ENCODE measurements around the gene FBXL17. TPM values are rescaled to one million over a fixed set of nuclear protein-coding genes. Genes with fewer than 3 reads are reported as not detected.

Gene FBXL17
- total RNA-seq, 2 donors from 2014 or later = 24.8 to 58.2 TPM

DNA sequence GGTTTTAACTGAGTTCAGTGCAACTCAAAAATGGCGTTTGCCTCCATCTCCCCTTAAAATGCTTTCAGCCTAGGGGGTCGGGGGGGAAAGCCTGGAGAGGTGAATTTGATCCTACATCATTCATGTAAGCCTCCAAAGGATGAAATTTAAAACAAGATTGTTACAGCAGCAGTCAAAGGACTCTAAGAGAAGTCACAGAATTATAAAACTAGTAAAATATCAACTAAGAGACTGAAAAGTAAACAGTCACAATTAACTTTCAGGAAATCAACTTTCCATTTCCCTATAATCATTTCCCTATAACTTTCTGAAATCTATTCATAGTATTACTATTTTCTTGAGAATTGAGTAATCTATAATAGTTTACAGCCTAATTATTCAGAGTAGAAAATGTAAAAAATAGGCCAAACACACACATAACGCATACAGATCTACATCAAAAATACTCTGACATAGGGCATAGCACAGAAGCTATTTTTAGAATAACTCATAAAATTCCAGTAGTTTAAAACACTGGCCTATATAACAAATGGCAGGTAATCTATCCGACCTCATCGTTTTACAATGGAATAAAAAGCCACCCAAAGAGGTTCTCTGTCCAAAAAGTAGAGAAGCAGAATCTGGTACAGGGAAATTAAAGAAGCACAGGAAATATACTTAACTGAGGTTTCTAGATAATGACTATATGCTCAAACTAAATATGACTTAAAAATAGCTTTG, 37.6 kb downstream of the FBXL17 start:
- TF ChIP-seq, protein P1, sequence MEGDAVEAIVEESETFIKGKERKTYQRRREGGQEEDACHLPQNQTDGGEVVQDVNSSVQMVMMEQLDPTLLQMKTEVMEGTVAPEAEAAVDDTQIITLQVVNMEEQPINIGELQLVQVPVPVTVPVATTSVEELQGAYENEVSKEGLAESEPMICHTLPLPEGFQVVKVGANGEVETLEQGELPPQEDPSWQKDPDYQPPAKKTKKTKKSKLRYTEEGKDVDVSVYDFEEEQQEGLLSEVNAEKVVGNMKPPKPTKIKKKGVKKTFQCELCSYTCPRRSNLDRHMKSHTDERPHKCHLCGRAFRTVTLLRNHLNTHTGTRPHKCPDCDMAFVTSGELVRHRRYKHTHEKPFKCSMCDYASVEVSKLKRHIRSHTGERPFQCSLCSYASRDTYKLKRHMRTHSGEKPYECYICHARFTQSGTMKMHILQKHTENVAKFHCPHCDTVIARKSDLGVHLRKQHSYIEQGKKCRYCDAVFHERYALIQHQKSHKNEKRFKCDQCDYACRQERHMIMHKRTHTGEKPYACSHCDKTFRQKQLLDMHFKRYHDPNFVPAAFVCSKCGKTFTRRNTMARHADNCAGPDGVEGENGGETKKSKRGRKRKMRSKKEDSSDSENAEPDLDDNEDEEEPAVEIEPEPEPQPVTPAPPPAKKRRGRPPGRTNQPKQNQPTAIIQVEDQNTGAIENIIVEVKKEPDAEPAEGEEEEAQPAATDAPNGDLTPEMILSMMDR (IDR thresholded peaks at IDR 0.05) = no peak
- ATAC-seq (ENCODE audit: insufficient number of reproducible peaks, low FRiP score, low read depth) (no peak), DNase-seq (ENCODE audit: low spot score) (no peak)
- no peaks in the 10 kb centered on the region for H3K36me3 ChIP-seq
- H3K4me1 ChIP-seq (ENCODE audit: control insufficient read depth in 1 of 2, low read depth in 2 of 2) = peaks cover 0 to under 1% of the 10 kb centered on the region in 2 donors
- H3K27ac ChIP-seq = no peak overlapping the region
- H3K27me3 ChIP-seq (replicated peaks; ENCODE audit: insufficient read depth) = no peaks in the 10 kb centered on the region
- no peak overlapping the region for H3K4me3 ChIP-seq
- no peaks in the 10 kb centered on the region for H3K9me3 ChIP-seq

DNA sequence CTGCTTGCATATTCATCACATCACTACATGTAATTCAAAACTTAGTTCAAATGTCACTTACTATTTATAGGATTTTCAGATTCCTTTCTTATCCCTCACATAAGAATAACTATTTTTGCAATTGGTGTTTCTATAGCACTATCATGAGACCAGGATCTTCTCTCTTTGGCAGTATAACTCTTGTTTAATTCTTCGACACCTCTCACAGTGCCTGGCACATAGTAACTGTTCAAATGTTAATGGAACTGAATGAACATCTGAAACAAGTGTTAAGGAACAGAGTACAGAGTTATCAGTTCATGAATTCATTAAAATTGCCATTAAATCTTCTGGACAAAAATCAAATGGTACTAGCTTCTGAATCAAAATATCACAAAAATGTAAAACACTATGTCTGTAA, 40.0 kb downstream of the FBXL17 start:
- TF ChIP-seq, protein P1 (IDR thresholded peaks at IDR 0.05) = no peak
- no peaks in the 10 kb centered on the region for H3K36me3 ChIP-seq
- no peak for DNase-seq (ENCODE audit: low spot score)
- no peaks in the 10 kb centered on the region for H3K9me3 ChIP-seq
- ATAC-seq (ENCODE audit: insufficient number of reproducible peaks, low FRiP score, low read depth) = no peak
- H3K27ac ChIP-seq = no peak overlapping the region
- no peaks in the 10 kb centered on the region for H3K27me3 ChIP-seq (replicated peaks; ENCODE audit: insufficient read depth)
- H3K4me1 ChIP-seq (ENCODE audit: control insufficient read depth in 1 of 2, low read depth in 2 of 2) = peaks cover 0 to 3% of the 10 kb centered on the region in 2 donors
- no peak overlapping the region for H3K4me3 ChIP-seq

DNA sequence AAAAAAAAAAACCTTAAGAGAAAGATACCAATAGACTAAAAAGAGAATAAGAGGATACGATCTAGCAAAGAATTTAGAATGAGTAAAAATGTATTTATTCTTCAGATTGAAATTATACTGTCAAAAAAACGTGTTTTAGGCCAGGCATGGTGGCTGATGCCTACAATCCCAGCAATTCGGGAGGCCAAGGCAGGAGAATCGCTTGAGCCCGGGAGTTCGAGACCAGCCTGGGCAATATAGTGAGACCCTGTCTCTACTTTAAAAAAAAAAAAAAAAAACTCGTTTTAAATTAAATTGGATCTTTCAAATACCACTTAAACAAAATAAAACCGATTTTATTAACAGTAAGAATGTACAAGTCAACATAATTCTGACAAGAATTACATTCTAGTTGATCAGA, 41.8 kb downstream of the FBXL17 start:
- peaks cover 0 to 3% of the 10 kb centered on the region in 2 donors for H3K4me1 ChIP-seq (ENCODE audit: control insufficient read depth in 1 of 2, low read depth in 2 of 2)
- no peaks in the 10 kb centered on the region for H3K27me3 ChIP-seq (replicated peaks; ENCODE audit: insufficient read depth)
- DNase-seq (ENCODE audit: low spot score) = no peak
- no peak for ATAC-seq (ENCODE audit: insufficient number of reproducible peaks, low FRiP score, low read depth)
- TF ChIP-seq, protein P1 (IDR thresholded peaks at IDR 0.05) = no peak
- no peaks in the 10 kb centered on the region for H3K36me3 ChIP-seq
- H3K27ac ChIP-seq = no peak overlapping the region
- H3K4me3 ChIP-seq = no peak overlapping the region
- H3K9me3 ChIP-seq = no peaks in the 10 kb centered on the region

DNA sequence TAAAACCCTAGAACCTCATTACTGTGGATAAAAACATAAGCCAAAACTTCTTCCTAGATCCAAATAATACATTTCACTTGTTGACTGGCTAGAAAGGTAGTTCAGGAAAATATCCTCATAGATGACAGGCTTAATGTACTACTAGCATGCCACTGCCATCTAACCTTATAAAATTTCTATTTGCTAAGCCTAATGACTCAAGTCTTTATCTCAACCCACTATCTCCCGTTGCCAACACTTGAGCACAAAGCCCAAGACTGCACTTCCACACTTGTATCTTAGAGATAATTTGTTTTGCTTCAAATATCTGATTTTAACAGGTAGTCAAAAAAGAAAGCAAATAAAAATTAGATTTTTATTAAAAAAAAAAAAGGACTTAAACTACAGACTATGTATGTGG, 42.7 kb downstream of the FBXL17 start:
- DNase-seq (ENCODE audit: low spot score) = no peak
- Histone ChIP-seq H3K4me1 (ENCODE audit: control insufficient read depth in 1 of 2, low read depth in 2 of 2) (peaks cover 0 to 3% of the 10 kb centered on the region in 2 donors), H3K4me3 (no peak overlapping the region), H3K36me3 (no peaks in the 10 kb centered on the region), H3K9me3 (no peaks in the 10 kb centered on the region), H3K27ac (no peak overlapping the region), H3K27me3 (replicated peaks; ENCODE audit: insufficient read depth) (no peaks in the 10 kb centered on the region)
- no peak for ATAC-seq (ENCODE audit: insufficient number of reproducible peaks, low FRiP score, low read depth)
- TF ChIP-seq, protein P1 (IDR thresholded peaks at IDR 0.05) = no peak

DNA sequence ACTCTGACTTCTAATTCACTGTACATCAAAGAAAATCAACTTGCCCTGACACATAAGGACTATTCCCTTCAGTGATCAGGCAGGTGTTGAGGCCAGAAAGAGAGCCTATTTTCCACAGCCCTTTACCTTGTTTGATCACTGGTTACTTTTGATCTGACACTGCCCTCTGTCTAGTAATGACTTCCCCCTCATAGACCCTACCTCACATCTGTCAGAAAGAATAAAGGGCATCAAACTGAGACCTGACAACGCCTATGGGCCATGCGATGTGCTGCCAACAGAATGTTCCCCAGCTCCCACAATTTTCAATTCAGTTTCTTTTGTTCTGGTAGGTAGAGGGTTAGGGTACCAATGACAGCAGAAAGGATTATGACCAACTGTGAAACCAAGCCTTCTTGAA, 47.7 kb downstream of the FBXL17 start:
- Histone ChIP-seq H3K27me3 (replicated peaks; ENCODE audit: insufficient read depth) (no peaks in the 10 kb centered on the region), H3K4me1 (ENCODE audit: control insufficient read depth in 1 of 2, low read depth in 2 of 2) (peaks cover 0 to 2% of the 10 kb centered on the region in 2 donors), H3K9me3 (no peaks in the 10 kb centered on the region), H3K27ac (no peak overlapping the region), H3K4me3 (no peak overlapping the region), H3K36me3 (no peaks in the 10 kb centered on the region)
- no peak for ATAC-seq (ENCODE audit: insufficient number of reproducible peaks, low FRiP score, low read depth)
- TF ChIP-seq, protein P1 (IDR thresholded peaks at IDR 0.05) = no peak
- no peak for DNase-seq (ENCODE audit: low spot score)
